MM.1S (cell line): ENCODE results near the gene LILRB4.

Source experiments
- DNase-seq: peaks from one replicate; pipeline ENCODE4 v3.0.0-alpha.2; 2015
- H2AFZ ChIP-seq: fragments of 300-600 bp; sonication (generic); 2 replicates; pipeline ENCODE4 v1.6.0; 2016; ENCODE audit warnings: antibody characterized with exemption, low read length
- H3F3A ChIP-seq: fragments of 300-600 bp; sonication (generic); 2 replicates; pipeline ENCODE4 v1.6.1; 2016; ENCODE audit warnings: mild to moderate bottlenecking, antibody characterized with exemption, low read length, moderate library complexity, mixed read lengths; ENCODE audit not compliant: insufficient read depth
- H3K27ac ChIP-seq: fragments of 300-600 bp; sonication (generic); 2 replicates; pipeline ENCODE4 v1.5.1; 2016; ENCODE audit warnings: mild to moderate bottlenecking, low read length
- H3K27me3 ChIP-seq: fragments of 300-600 bp; sonication (generic); replicated peaks from 2 replicates; pipeline ENCODE4 v1.6.0; 2016; ENCODE audit warnings: low read length; ENCODE audit not compliant: insufficient read depth
- H3K36me3 ChIP-seq: fragments of 300-600 bp; sonication (generic); replicated peaks from 2 replicates; pipeline ENCODE4 v1.6.1; 2016; ENCODE audit warnings: mild to moderate bottlenecking, low read length, mixed read lengths; ENCODE audit not compliant: insufficient read depth
- H3K4me1 ChIP-seq: fragments of 300-600 bp; sonication (generic); 2 replicates; pipeline ENCODE4 v1.6.1; 2016; ENCODE audit warnings: low read length, mixed read lengths
- H3K4me2 ChIP-seq: fragments of 300-600 bp; sonication (generic); 2 replicates; pipeline ENCODE4 v1.6.0; 2016; ENCODE audit warnings: low read depth, low read length
- H3K4me3 ChIP-seq: fragments of 300-600 bp; sonication (generic); 2 replicates; pipeline ENCODE4 v1.5.1; 2016; ENCODE audit warnings: low read length, mixed read lengths
- H3K79me2 ChIP-seq: fragments of 300-600 bp; sonication (generic); 2 replicates; pipeline ENCODE4 v1.6.1; 2016; ENCODE audit warnings: mixed run types, low read length, mixed read lengths
- H3K9ac ChIP-seq: fragments of 300-600 bp; sonication (generic); 2 replicates; pipeline ENCODE4 v1.6.1; 2016; ENCODE audit warnings: low read length, mixed read lengths
- H3K9me2 ChIP-seq: fragments of 300-600 bp; sonication (generic); replicated peaks from 2 replicates; pipeline ENCODE4 v1.6.1; 2016; ENCODE audit warnings: mild to moderate bottlenecking, low read length, mixed read lengths; ENCODE audit not compliant: insufficient read depth
- H3K9me3 ChIP-seq: fragments of 300-600 bp; sonication (generic); replicated peaks from 2 replicates; pipeline ENCODE4 v1.6.1; 2016; ENCODE audit warnings: mild to moderate bottlenecking, low read length, mixed read lengths; ENCODE audit not compliant: insufficient read depth
- H4K20me1 ChIP-seq: fragments of 300-600 bp; sonication (generic); 2 replicates; pipeline ENCODE4 v1.6.1; 2016; ENCODE audit warnings: mild to moderate bottlenecking, low read length, moderate library complexity, mixed read lengths; ENCODE audit not compliant: insufficient read depth
- EZH2 ChIP-seq: fragments of 300-600 bp; sonication (generic); optimal IDR thresholded peaks from 2 replicates; pipeline ENCODE3; 2017; ENCODE audit warnings: low read depth, mild to moderate bottlenecking, antibody characterized with exemption, low read length, mixed read lengths
- EZH2phosphoT487 ChIP-seq: fragments of 300-600 bp; sonication (generic); IDR thresholded peaks from 2 replicates; pipeline ENCODE4 v1.6.1; 2018; ENCODE audit warnings: antibody characterized with exemption, low read length
- TF ChIP-seq, protein P1 (sequence below): fragments of 300-600 bp; sonication (generic); IDR thresholded peaks from 2 replicates; pipeline ENCODE4 v1.5.1; 2016; ENCODE audit warnings: antibody characterized with exemption, low read length, mixed read lengths

Gene LILRB4

DNA sequence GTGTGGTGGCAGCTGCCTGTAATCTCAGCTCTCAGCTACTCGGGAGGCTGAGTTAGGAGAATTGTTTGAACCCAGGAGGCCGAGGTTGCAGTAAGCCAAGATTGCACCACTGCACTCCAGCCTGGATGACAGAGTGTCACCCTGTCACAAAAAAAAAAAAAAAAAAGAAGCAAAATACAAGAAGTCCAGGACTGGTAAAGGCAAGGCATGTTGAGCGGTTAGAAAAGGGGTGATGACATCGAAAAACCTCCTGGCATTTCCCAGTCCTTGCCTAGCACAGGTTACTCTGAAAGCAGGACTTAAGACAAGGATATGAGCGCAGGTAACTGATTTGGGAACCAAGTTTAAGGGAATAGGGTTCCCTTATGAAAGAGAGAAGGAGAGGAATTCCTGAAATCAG is 2.5 kb upstream of the LILRB4 start:
- H3F3A ChIP-seq, result peaks cover 9% of the 10 kb centered on the region; the same call in 1 of the 2 replicates
- H3K4me2 ChIP-seq, result peak overlapping the region; percentile 25; the same call in 1 of the 2 replicates
- H3K27me3 ChIP-seq, result peaks cover 30% of the 10 kb centered on the region
- H2AFZ ChIP-seq, result no peak overlapping the region
- no peaks in the 10 kb centered on the region for H3K9me3 ChIP-seq
- no peak for DNase-seq
- peaks cover 20% of the 10 kb centered on the region for H3K79me2 ChIP-seq
- TF ChIP-seq EZH2 (no peak), EZH2phosphoT487 (no peak)
- TF ChIP-seq, protein P1, sequence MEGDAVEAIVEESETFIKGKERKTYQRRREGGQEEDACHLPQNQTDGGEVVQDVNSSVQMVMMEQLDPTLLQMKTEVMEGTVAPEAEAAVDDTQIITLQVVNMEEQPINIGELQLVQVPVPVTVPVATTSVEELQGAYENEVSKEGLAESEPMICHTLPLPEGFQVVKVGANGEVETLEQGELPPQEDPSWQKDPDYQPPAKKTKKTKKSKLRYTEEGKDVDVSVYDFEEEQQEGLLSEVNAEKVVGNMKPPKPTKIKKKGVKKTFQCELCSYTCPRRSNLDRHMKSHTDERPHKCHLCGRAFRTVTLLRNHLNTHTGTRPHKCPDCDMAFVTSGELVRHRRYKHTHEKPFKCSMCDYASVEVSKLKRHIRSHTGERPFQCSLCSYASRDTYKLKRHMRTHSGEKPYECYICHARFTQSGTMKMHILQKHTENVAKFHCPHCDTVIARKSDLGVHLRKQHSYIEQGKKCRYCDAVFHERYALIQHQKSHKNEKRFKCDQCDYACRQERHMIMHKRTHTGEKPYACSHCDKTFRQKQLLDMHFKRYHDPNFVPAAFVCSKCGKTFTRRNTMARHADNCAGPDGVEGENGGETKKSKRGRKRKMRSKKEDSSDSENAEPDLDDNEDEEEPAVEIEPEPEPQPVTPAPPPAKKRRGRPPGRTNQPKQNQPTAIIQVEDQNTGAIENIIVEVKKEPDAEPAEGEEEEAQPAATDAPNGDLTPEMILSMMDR, result no peak
- H3K9me2 ChIP-seq, result no peaks in the 10 kb centered on the region
- no peak overlapping the region for H3K9ac ChIP-seq
- H3K4me3 ChIP-seq, result no peak overlapping the region
- H3K27ac ChIP-seq, result peak overlapping the region; percentile 58; the same call in 1 of the 2 replicates
- H3K36me3 ChIP-seq, result no peaks in the 10 kb centered on the region
- no peaks in the 10 kb centered on the region for H4K20me1 ChIP-seq
- peaks cover 18% of the 10 kb centered on the region; the same call in 1 of the 2 replicates for H3K4me1 ChIP-seq

DNA sequence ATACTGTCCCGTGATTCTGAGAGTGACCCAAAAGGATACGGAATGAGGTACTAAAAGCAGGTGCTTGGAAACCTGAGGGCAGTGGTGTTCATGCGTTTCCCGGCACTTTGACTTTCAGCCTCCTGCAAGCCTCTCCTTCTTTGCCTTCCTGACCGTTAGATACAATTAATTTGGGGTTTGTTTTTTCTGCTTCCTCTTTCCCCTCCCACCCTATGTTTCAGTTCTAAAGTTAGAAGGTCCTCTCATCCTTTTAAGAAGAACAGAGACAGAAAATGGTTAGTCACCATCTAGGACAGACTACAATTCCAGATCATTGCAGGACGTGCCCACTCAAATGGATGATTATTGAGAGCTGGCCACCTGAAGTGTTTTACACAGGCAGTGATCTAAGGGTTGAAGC is 1.8 kb upstream of the LILRB4 start:
- Histone ChIP-seq H3K4me2 (peak overlapping the region; percentile 25; the same call in 1 of the 2 replicates), H3K4me3 (no peak overlapping the region), H4K20me1 (no peaks in the 10 kb centered on the region), H3K9me2 (no peaks in the 10 kb centered on the region), H3K9me3 (no peaks in the 10 kb centered on the region), H3K9ac (no peak overlapping the region), H3K36me3 (no peaks in the 10 kb centered on the region), H3K27ac (peak overlapping the region; percentile 58; the same call in 1 of the 2 replicates), H3F3A (peaks cover 12% of the 10 kb centered on the region; the same call in 1 of the 2 replicates), H2AFZ (no peak overlapping the region), H3K4me1 (peaks cover 24% of the 10 kb centered on the region; the same call in 1 of the 2 replicates), H3K79me2 (peaks cover 24% of the 10 kb centered on the region), H3K27me3 (peaks cover 31% of the 10 kb centered on the region)
- TF ChIP-seq EZH2phosphoT487 (no peak), EZH2 (no peak)
- TF ChIP-seq, protein P1, result no peak
- no peak for DNase-seq

DNA sequence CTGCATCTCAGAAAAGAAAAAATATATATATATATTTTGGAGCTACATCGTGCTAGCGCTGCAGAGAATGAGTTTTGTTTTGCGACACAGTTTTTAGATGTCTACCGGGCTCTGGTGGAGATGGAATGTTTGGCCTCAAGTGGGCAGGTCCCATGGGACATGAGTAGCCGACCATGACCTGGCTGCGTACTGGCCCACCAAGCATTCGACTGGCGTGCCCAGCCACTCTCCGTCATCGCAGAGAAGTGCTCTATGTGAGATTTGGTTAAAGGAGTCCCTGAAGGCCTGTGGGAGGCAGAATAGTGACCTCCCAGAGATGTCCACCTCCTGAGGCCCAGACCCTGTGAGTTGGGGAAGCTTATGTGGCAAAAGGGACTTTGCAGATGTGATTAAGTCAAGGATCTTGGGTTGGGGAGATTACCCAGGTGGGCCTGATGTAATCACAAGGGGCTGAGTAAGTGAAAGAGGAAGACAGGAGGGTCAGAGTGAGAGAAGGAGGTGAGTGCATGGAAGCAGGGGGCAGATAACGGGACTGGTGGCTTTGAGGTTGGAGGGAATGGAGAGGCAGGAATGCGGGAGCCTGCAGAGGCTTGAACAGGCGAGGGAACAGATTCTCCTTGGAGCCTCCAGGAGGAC is 821 bp upstream of the LILRB4 start:
- Histone ChIP-seq H3K79me2 (peaks cover 24% of the 10 kb centered on the region), H3K27me3 (peaks cover 30% of the 10 kb centered on the region), H3F3A (peaks cover 12% of the 10 kb centered on the region; the same call in 1 of the 2 replicates), H3K9me2 (no peaks in the 10 kb centered on the region), H3K27ac (peak overlapping the region; percentile 58; the same call in 1 of the 2 replicates), H3K36me3 (no peaks in the 10 kb centered on the region), H3K9me3 (no peaks in the 10 kb centered on the region), H3K9ac (no peak overlapping the region), H2AFZ (no peak overlapping the region), H3K4me1 (peaks cover 29% of the 10 kb centered on the region), H3K4me3 (no peak overlapping the region), H3K4me2 (peak overlapping the region; percentile 37; the same call in 1 of the 2 replicates), H4K20me1 (no peaks in the 10 kb centered on the region)
- TF ChIP-seq EZH2phosphoT487, result no peak
- TF ChIP-seq EZH2, result no peak
- TF ChIP-seq, protein P1, result no peak
- DNase-seq, result no peak
